SK-N-SH treated with all-trans-retinoic acid at 6 μM for 48 hours (cell line): ENCODE results near the gene TUBB4B.

ENCODE experiments used
- SNAI2 ChIP-seq: fragments of 250-450 bp; sonication (Bioruptor Pico); IDR thresholded peaks from 2 replicates; pipeline ENCODE4 v1.5.0; 2020; ENCODE audit warnings: mild to moderate bottlenecking, moderate library complexity
- ZC3H10 ChIP-seq: fragments of 250-450 bp; sonication (Bioruptor Pico); IDR thresholded peaks from 2 replicates; pipeline ENCODE4 v1.5.1; 2021; ENCODE audit warnings: mild to moderate bottlenecking, moderate library complexity
- TF ChIP-seq, protein P1 (sequence below): fragments of 250-450 bp; sonication (Bioruptor Pico); IDR thresholded peaks from 2 replicates; pipeline ENCODE4 v1.5.1; 2021; ENCODE audit warnings: mild to moderate bottlenecking, moderate library complexity

DNA sequence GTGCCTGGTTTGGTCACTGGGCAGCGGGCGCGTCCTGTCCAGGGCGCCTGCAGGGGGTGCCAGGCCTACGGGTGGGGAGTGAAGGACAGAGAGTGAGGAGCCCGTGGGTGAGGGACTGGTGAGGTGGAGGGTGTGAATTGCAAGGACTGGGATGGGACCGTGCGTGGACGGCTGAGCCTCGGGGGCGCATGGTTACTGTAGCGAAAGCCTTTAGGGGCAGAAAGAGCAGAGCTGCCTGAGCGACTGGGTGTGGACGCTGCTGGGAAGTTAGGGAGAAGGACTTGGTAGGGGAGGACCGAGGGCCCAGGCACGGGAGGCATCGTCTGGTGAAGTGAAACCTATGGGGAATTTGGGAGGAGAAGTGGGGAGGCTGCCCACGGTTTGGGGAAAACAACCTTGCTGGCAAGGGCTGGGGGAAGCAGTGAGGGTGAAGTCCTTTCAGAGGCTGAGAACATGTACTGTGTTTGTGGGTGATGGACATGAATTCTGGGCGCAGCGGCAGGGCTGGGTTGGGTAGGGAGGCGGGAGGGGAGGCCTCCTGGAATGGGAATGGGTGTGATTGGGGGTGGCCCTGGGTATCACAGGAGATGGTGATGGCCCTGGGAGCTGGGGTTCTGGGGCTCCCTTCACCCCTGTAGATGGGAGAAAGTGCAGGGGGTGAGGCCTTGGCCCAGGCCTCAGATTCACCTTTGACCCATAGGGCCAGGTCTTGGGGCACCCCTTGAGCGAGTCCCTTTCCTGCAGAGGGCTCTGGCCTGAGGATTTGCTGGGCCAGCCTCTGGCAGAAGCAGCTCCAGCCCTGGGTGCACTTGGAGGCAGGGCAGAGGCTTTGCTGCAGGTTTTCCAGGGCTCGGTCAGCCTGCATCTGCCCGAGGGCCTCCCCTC is 34.7 kb downstream of the TUBB4B start:
- TF ChIP-seq, protein P1, sequence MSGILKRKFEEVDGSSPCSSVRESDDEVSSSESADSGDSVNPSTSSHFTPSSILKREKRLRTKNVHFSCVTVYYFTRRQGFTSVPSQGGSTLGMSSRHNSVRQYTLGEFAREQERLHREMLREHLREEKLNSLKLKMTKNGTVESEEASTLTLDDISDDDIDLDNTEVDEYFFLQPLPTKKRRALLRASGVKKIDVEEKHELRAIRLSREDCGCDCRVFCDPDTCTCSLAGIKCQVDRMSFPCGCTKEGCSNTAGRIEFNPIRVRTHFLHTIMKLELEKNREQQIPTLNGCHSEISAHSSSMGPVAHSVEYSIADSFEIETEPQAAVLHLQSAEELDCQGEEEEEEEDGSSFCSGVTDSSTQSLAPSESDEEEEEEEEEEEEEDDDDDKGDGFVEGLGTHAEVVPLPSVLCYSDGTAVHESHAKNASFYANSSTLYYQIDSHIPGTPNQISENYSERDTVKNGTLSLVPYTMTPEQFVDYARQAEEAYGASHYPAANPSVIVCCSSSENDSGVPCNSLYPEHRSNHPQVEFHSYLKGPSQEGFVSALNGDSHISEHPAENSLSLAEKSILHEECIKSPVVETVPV: no peak
- no peak for TF ChIP-seq SNAI2 (CRISPR knock-in tag)
- no peak for TF ChIP-seq ZC3H10 (CRISPR knock-in tag)
